GM20431 (cell line): Measurements from ENCODE around the gene MYBPH.

Source experiments
- in situ Hi-C: fragments of 300-500 bp; cut with MseI, MboI; formaldehyde crosslinking; loops from one replicate; pipeline ENCODE4 v1.15.0; 2020; ENCODE audit warnings: low sequenced_read_pairs; ENCODE audit not compliant: unreplicated experiment

The MYBPH gene

GRCh38 chr1:203175237-203175826 is at the start of gene MYBPH:
TSS of gene MYBPH (minus strand) at chr1:203175826. CDS start at chr1:203175755, 71 bp downstream.
- in situ Hi-C loops: no loop called here

DNA sequence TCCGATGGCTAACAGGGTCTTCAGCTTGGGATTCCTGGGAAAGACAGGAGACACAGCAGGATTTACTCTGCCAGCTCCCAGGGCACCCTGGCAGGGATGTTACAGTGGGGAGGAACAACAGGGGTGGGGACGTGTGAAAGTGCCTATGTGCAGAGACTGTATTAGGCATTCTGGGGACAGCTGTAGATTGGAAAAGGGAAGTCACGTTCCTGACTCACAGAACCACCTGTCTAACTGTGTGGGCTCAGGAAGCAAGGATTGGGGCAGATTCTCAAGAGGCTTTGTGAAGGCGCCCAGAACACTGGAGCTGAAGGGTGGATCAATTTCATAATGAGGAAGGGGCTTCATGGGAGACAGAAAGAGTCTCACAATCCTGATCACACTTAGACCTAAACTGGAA is 49.4 kb upstream of the MYBPH start:
- in situ Hi-C loops: no loop called here

DNA sequence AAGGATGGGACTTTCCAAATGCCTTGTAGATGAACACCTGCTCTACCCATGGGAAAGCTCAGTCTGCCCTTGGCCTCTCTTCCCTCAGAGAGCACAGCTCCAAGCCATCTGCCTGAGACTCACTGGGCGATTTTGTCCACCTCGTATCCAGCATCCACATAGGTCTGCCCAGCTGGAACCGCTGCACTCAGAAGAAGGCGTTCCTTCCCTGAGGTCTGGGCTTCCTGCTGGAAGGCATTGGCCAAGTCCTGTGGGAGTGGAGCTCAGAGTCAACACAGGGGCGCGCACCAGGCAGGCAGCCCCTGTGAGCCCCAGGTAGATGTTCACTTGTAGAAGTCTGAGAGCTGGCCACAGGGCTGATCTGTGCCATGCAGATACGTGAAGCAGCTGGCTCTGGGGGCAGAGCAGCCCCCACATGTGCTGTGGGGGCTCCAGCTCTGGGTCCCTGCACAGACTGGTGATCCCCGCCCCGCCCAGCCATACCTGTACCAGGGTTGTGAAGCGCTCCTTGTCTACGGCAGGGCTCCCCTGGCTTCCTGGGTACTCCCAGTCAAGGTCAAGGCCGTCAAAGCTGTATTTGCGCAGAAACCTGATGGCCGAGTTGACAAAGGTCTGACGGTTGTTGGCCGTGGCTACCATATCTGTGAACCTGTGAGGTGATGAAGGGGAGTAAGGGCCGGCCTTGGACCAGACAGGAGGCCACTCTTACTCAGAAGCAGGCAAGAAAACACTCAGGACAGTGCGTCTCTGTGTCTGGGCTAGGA is 47.6 kb upstream of the MYBPH start:
- in situ Hi-C loops: no loop called here

GRCh38 chr1:203219934-203220333 is 44.3 kb upstream of the MYBPH start:
- in situ Hi-C loops: loop anchor here (10.0 kb wide), 1 partner anchor 175 kb away; no protein-coding TSS in a partner anchor

DNA sequence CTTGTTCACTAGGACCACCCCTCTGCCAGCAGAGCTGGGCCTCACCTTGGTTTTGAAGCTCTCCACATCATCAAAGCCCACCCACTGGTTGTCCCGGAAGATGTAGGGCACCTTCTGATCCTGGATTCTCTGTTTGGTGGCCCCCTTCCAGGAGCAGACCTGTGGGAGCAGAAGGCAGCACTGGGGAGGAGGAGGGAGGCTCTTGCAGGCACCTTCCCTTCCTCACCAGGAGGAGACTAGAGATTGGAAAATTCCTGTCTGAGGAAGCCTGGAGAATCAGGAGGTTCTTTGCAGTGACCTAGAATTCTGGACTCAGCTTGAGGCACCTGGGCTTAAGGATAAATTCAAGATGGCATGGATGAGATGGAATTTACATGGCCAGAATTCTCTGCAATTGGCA is 43.5 kb upstream of the MYBPH start:
- in situ Hi-C loops: loop anchor here (10.0 kb wide), 1 partner anchor 174 kb away; no protein-coding TSS in a partner anchor

- in situ Hi-C loops: loop anchor here (10.0 kb wide), 1 partner anchor 173 kb away; no protein-coding TSS in a partner anchor
Observed at GRCh38 chr1:203217668-203218067, 42.0 kb upstream of the MYBPH start.

DNA sequence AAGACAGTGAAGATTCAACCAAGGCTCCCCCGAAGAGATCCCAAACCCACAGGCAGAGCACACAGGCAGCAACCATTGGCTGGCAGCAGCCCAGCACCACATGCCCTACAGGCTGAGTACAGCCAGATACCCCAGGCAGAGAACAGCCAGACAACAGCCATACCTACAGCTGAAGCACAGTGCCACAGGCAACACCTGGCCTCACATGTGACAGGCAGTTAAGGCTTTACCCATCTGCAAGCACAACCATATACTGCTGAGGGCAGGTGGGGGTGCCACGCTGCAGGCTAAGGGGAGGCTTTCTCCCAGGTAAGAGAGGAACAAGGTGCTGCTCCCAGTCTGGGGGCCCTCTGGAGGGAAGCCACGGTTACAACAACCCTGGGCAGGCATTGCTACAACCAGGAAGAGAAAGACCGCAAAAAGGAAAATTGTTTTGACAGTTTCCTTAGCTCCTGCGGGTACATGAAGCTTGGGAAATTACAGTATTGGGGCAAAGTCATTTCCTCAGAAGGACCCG is 41.6 kb upstream of the MYBPH start:
- in situ Hi-C loops: loop anchor here (10.0 kb wide), 1 partner anchor 172 kb away; no protein-coding TSS in a partner anchor

DNA sequence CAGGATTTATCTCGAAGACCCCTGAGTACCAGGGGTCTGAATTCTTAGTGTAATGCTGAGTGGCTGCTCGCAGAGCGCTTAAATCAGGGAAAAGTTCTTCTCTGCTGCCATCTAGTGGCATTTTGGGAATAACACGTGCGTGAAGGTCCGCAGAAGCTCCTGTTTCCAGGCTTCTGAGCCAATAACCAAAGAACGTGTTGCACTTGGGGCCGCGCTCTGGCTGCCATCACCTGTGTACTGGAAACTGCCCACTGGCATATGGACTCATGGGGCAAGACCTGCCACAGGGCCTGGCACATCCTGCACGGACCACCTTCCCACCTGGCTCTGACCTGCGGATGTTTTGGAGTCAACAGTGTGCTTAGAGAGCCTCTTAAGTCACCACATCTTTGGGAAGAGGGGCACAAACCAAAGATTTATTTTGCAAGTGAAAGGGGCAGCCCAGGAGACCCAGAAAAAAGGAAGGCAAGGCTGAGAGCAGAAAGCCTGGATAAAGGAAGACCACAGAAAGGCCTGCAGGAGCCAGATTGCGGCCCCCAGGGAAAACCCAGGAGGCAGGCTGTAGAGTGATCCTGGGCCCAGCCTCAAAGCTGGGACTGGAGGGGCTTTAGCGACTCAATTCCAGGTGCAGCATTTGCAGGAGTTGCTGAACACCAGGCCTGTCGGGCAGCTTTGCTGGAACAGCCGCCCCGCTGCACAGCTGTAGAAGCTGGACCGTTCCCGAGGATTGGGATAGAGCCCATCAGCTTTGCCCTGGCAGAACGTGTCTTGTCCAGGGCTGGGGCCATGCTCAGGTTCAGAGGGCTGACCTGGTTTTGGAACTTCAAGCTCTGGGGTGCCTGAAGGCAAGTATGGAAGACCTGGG is 40.9 kb upstream of the MYBPH start:
- in situ Hi-C loops: loop anchor here (10.0 kb wide), 1 partner anchor 172 kb away; no protein-coding TSS in a partner anchor

DNA sequence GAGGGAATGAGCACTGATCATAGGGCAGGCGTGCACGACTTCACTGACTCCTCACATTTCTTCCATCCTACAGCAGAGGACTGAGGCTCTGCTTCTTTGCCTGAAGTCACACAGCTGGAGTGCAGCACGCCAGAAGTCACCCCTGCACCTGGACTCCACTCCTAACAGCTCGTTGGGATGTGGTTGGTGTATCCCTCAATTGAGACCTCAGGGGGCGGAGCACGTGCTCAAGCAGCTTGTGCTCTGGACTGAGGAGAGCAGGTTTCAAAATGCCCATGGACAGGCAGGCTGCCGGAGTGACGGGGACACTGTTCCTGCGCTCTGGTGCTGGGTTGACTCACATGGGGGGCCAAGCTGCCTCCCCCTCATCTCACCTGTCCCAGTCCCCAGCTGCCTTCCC is 39.9 kb upstream of the MYBPH start:
- in situ Hi-C loops: loop anchor here (10.0 kb wide), 1 partner anchor 171 kb away; no protein-coding TSS in a partner anchor

DNA sequence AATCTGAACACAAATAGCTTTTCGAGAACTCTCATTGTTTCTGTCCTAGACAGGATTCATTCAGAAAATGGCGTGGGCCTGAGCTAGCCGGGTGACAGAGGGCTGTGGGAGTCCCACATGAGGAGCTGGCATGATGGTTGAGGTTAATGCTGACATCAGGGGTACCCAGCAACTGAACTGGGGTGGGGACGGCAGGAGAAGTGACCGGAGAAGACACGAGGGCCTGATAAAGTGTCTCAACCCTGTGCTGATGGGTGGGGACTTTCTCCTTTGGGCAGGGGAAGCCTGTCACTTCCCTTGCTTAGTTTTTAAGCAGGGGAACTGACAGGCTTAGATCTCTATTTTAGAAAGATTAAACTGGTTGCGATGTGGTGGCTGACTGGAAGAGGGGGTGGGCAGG is 39.2 kb upstream of the MYBPH start:
- in situ Hi-C loops: loop anchor here (10.0 kb wide), 1 partner anchor 170 kb away; no protein-coding TSS in a partner anchor

DNA sequence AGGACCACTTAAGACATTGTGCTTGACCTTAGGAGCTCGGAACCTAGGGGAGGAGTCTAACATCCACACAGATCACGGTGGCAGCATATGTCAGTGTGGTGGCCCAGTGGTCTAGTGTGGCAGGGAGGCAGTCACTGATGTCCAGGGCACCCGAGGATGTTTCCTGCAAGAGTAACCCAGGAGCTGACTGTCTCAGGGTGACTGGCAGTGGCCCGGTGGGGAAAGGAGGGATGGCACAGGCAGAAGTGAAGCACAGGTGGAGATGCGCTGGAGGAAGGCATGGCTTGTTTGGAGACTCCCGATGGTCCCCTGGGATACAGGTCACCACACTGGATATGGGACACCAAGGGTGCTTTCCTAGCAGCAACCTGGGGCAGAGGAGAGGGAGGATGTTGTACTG is 37.5 kb upstream of the MYBPH start:
- in situ Hi-C loops: loop anchor here (10.0 kb wide), 1 partner anchor 168 kb away; no protein-coding TSS in a partner anchor

- in situ Hi-C loops: loop anchor here (10.0 kb wide), 1 partner anchor 167 kb away; no protein-coding TSS in a partner anchor
Observed at GRCh38 chr1:203211812-203212211, 36.2 kb upstream of the MYBPH start.

DNA sequence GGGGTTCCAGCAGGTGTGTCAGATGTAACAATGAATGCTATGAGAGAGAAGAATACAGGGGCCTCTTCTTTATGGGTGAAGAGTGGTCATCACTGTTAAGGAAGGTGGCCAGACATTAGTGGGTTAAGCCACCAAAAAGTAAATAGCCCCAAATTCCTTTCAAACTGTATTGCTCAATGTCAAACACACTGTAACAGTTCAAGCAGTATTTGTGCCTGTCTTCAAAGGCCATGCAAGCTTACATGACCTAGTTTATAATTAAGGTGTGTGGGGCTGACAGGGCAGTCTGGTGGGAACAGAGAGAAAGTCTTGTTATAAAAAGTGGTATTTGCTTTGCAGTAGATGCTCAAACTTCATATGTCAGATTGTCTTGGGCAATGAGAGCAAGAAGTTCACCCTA is 35.4 kb upstream of the MYBPH start:
- in situ Hi-C loops: loop anchor here (10.0 kb wide), 1 partner anchor 166 kb away; no protein-coding TSS in a partner anchor

DNA sequence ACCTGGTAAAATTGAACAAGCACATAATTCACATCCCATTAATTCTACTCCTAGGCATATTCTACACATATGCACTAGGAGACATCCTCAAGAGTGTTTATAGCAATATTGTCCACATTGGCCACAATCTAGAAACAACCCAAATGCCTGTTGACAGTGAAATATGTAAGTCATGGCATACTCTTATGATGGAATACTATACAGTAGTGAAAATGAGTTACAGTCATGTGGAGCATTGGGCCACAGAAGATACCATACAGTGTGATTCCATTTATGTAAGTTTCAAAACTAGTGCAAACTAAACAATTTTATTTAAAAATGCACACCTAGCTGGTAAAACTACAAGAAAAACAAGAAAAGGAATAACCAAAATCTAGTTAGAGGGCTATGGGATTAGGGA is 34.7 kb upstream of the MYBPH start:
- in situ Hi-C loops: loop anchor here (10.0 kb wide), 1 partner anchor 166 kb away; no protein-coding TSS in a partner anchor

- in situ Hi-C loops: no loop called here
Observed at GRCh38 chr1:203208181-203208580, 32.6 kb upstream of the MYBPH start.

GRCh38 chr1:203207751-203208150 is 32.1 kb upstream of the MYBPH start:
- in situ Hi-C loops: no loop called here

GRCh38 chr1:203206129-203206687 is 30.6 kb upstream of the MYBPH start:
- in situ Hi-C loops: no loop called here

DNA sequence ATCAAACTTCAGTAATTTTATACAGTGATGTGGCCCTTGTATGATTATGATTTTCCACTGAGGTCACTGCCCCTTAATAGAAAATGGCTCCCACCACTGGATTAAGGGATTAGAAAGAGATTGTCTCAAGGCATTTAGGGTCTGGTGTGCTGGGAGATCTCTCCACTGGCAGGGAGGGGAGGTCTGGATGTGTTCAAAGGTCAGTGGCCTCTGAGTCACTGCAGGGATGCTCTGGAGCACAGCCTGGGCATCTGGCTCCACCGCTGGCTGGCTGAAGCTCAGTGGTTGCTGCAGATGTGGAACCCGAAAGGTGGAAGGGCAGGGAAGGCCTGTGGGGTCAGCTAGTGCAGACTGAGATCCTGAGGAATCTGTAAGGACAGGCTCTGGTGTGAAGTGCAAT is 29.1 kb upstream of the MYBPH start:
- in situ Hi-C loops: no loop called here

DNA sequence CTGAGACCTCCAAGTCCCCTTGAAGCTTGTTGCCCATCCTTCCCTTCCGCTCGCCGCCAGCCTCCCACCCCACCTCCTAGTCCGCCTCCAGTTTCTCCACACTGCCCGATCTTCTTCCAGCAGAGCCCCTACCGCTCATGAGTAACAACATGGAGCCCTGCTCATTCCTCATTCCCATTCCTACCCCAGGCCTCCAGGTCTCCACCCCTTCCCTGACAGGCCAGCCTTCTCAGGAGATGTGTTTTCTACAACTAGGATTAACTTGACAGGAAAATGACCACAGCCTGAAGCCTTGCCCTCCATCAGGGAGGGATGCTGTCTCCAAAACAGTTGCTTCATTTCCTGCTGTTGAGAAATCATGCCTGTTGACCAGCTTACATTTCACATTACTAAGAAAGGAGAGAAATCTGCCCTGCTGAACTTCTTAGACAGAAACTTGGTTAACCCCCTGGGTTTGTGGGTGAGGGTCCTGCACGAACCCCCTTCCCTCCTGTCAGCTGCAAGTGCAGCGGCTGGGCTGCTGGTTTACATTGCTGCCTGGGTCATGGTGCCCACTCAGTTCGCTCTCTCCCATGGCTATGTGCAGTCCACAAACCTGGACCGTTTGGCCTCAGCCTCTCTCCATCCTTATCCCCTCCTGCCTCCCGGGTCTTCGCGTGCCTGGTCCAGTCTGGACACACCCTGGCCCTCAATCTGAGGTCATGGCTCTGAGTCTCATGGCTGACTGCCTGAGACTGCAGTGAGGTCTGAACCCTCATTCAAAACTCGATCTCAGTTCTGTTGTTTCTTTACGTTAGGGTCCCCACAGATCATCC is 27.0 kb upstream of the MYBPH start:
- in situ Hi-C loops: no loop called here
